Prostate gland (tissue), 2 donors: ENCODE results near the gene CST1. TPM values are rescaled to one million over a fixed set of nuclear protein-coding genes. Genes with fewer than 3 reads are reported as not detected.
A peak's percentile ranks its signal among the peaks of the same experiment; 100 is the strongest.
"Not testable (repeated sequence)": the region's sequence is repeated elsewhere in the genome, so short reads cannot be mapped to it uniquely, and the experiment has no call there.

ENCODE experiments used
- DNase-seq: peaks from one replicate; pipeline ENCODE4 v3.0.0-alpha.2; 2019; ENCODE audit warnings: low spot score
- H3K27ac ChIP-seq, 2 donors: fragments of 200-600 bp; sonication (generic); 2 replicates each; pipeline ENCODE4 v1.5.1; 2017 to 2019
- H3K27me3 ChIP-seq: fragments of 200-600 bp; sonication (generic); replicated peaks from 2 replicates; pipeline ENCODE4 v1.5.1; 2019; ENCODE audit not compliant: insufficient read depth
- H3K36me3 ChIP-seq, 2 donors: fragments of 200-600 bp; sonication (generic); 1 replicate in 1 of 2; 2 replicates in 1 of 2; pipeline versions ENCODE4 v1.5.1 to v1.8.1; 2017 to 2019
- H3K4me1 ChIP-seq: fragments of 200-600 bp; sonication (generic); replicated peaks from 2 replicates; pipeline ENCODE4 v1.5.1; 2019
- H3K4me3 ChIP-seq, 2 donors: fragments of 200-600 bp; sonication (generic); 2 replicates each; pipeline ENCODE4 v1.5.1; 2017 to 2019
- H3K9me3 ChIP-seq: fragments of 200-600 bp; sonication (generic); 2 replicates; pipeline ENCODE4 v1.5.1; 2017
- POLR2A ChIP-seq: fragments of 450-650 bp; IDR thresholded peaks from one replicate; pipeline ENCODE4 v1.6.1; 2016; ENCODE audit warnings: antibody characterized with exemption, mild to moderate bottlenecking
- POLR2AphosphoS5 ChIP-seq: sonication (generic); formaldehyde crosslinking; IDR thresholded peaks from one replicate; pipeline ENCODE4 v1.6.1; 2017; ENCODE audit warnings: antibody characterized with exemption
- whole genome bisulfite sequencing: methylation state at CpG from one replicate; pipeline ENCODE4 v1.1.5; 2018; 5-methylcytosine and 5-hydroxymethylcytosine counted together
- intact Hi-C: fragments of 100-400 bp; cut with DNase I; formaldehyde crosslinking; loops from one replicate; pipeline ENCODE4 v1.14.2; 2022
- total RNA-seq, 2 donors: library from RNA; depleted of rRNA; stranded (reverse); fragments of >200 nt; gene quantifications; one replicate each; pipeline ENCODE4 v1.1.0, GENCODE V29; 2016
- TF ChIP-seq, protein P1 (sequence below), 4 experiments: fragments of 200-600 bp in 2 of 4; fragments of 450-650 bp in 2 of 4; sonication (generic) in 2 of 4; IDR thresholded peaks; 1 replicate in 3 of 4; 2 replicates in 1 of 4; pipeline ENCODE4 v1.5.1; 2016 to 2019; ENCODE audit warnings: antibody characterized with exemption in 4 of 4, mild to moderate bottlenecking in 2 of 4, moderate library complexity in 2 of 4

CST1 gene
- total RNA-seq, 2 donors from 2014 or later = 1.2 to 8.3 TPM

DNA sequence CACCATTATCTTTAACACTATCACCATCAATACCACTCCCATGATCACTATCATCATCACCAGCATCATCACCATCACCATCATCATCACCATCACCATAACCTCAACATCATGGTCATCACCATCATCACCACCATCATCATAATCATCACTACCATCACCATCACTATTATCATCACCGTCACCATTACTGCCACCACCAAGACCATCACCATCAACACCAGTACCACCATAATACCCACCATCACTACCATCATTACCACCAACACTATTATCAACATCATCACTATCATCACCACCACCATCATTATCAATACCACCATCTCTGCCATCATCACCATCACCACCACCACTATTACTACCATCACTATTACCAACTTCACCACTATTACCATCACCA is 32.7 kb upstream of the CST1 start:
- H3K27ac ChIP-seq = no peak overlapping the region
- no peak for TF ChIP-seq POLR2AphosphoS5
- no peak for TF ChIP-seq POLR2A
- TF ChIP-seq, protein P1, sequence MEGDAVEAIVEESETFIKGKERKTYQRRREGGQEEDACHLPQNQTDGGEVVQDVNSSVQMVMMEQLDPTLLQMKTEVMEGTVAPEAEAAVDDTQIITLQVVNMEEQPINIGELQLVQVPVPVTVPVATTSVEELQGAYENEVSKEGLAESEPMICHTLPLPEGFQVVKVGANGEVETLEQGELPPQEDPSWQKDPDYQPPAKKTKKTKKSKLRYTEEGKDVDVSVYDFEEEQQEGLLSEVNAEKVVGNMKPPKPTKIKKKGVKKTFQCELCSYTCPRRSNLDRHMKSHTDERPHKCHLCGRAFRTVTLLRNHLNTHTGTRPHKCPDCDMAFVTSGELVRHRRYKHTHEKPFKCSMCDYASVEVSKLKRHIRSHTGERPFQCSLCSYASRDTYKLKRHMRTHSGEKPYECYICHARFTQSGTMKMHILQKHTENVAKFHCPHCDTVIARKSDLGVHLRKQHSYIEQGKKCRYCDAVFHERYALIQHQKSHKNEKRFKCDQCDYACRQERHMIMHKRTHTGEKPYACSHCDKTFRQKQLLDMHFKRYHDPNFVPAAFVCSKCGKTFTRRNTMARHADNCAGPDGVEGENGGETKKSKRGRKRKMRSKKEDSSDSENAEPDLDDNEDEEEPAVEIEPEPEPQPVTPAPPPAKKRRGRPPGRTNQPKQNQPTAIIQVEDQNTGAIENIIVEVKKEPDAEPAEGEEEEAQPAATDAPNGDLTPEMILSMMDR (IDR thresholded peaks at IDR 0.05) = no peak
- H3K36me3 ChIP-seq = no peaks in the 10 kb centered on the region
- intact Hi-C loops = no loop called here
- no peaks in the 10 kb centered on the region for H3K4me1 ChIP-seq
- no peaks in the 10 kb centered on the region for H3K9me3 ChIP-seq
- no peak for DNase-seq
- no peak overlapping the region for H3K4me3 ChIP-seq
- H3K27me3 ChIP-seq = no peaks in the 10 kb centered on the region
- 100% methylated on average over 1 of the region's 1 CpG for WGBS

DNA sequence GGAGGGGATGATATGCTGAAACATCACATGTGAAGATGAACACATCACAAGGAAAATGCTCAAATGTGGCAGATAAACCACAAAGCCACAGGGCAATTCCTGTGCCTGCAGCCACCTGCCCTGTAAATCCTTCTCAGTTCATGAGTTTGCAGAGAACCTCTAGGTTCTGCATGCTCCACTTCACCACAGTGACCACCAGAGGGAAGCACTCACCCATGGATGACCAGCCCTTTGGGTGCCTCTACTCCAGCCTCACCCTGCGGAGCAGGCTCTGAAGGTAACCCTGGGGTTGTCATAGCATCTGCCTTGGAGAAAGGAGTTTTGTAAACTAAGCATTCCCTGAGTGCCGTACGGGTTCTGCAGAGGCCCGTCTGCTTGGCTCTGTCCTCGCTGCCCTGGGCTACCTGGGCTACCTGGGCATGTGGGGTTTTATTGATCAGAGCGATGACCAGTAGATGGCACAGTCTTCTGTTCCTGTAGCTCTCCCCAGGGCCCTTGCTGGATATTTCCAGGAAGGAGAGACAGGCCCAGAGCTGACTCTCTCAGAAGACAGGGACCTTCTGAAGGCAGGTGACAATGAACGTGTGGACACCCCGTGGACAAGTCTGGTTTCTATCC is 31.7 kb upstream of the CST1 start:
- DNase-seq = no peak
- WGBS = 71% methylated on average over 8 of the region's 8 CpGs
- intact Hi-C loops = no loop called here

DNA sequence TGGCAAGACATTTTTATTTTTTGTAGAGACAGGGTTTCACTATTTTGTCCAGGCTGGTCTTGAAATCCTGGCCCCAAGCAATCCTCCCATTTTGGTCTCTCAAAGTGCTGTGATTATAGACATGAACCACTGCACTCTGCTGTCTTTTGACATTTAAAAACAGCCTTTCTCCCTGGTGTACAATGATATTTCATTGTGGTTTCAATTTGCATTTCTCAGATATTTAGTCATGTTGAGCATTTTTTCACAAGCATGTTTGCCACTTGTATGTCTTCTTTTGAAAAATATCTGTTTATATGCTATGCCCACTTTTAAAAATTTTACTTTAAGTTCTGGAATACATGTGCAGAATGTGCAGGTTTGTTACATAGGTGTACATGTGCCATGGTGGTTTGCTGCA is 27.9 kb upstream of the CST1 start:
- H3K9me3 ChIP-seq, H3K27me3 ChIP-seq, DNase-seq, H3K4me1 ChIP-seq, intact Hi-C loops, H3K36me3 ChIP-seq, H3K4me3 ChIP-seq, H3K27ac ChIP-seq: not testable (repeated sequence)

More for the DNA sequence above, 31.7 kb upstream of the CST1 start:
- Histone ChIP-seq H3K36me3 (no peaks in the 10 kb centered on the region), H3K9me3 (no peaks in the 10 kb centered on the region), H3K27me3 (no peaks in the 10 kb centered on the region), H3K4me1 (no peaks in the 10 kb centered on the region), H3K4me3 (no peak overlapping the region), H3K27ac (no peak overlapping the region)
- TF ChIP-seq POLR2A (no peak), POLR2AphosphoS5 (no peak)
- TF ChIP-seq, protein P1 (IDR thresholded peaks at IDR 0.05) = peak in 3 of 4 experiments; percentile 28 to 54 (median 36)

DNA sequence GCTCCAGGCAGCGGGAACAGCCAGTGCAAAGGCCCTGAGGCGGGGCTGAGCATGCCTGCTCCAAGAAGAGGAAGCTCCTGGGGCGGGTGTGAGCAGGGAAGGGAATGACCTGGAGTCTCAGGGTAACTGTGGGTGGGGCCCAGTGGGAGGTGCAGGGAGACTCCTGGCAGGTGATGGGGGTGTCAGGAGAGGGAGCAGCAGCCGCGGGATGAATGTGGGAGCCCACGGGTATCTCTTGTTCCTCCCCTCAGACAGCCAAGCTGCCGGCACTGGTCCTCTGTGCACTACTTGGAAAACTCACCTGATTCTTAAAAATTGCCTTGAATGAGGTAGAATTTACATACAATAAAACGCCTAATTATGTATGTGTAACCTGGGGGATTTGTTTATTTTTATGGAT is 26.6 kb upstream of the CST1 start:
- 86% methylated on average over 8 of the region's 8 CpGs for WGBS
- intact Hi-C loops, H3K4me3 ChIP-seq, H3K27me3 ChIP-seq, H3K4me1 ChIP-seq, H3K9me3 ChIP-seq, DNase-seq, H3K36me3 ChIP-seq, H3K27ac ChIP-seq: not testable (repeated sequence)

DNA sequence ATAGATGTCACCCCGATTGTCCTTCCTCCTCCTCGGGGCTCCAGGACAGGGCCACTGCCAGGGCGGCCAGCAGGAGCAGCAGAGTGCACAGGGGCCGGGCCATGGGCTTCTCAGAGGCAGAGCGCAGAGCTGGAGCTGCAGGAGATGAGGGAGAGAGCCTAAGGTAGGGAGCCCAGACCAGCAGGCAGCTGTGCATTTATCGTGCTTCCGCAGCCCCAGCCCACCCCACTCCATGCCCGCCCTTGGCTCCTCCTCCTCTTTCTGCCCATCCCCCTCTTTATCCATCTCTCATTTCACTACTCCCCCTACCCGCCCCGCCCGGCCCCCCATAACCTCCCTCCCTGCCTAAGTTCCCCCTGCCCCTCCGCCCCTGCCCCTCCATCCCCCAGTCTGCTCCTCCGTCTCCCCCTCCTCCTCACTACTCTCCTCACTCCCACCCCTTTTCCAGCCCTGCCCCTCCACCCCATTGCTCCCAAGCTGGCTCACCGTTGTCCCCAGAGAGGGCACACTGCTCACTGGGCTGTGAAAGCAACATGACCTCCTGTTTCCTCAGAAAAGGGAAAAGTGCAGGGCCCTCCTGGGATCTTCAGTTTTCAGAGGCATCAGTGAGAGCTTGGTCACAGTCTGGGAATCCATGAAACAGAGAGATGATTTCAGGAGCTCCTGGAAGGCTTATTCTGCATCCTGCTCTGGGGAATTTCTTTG is 25.5 kb upstream of the CST1 start:
- WGBS = 23% methylated on average over 14 of the region's 14 CpGs

More for the DNA sequence above, 25.5 kb upstream of the CST1 start:
- intact Hi-C loops = no loop called here
- Histone ChIP-seq H3K27me3 (no peaks in the 10 kb centered on the region), H3K36me3 (no peaks in the 10 kb centered on the region), H3K9me3 (no peaks in the 10 kb centered on the region), H3K4me3 (no peak overlapping the region), H3K27ac (no peak overlapping the region), H3K4me1 (no peaks in the 10 kb centered on the region)
- DNase-seq = no peak
- TF ChIP-seq POLR2A (no peak), POLR2AphosphoS5 (no peak)
- TF ChIP-seq, protein P1 (IDR thresholded peaks at IDR 0.05) = no peak
